Stromal cell of bone marrow (primary cell): ENCODE measurements around the gene PKD1L1.

ENCODE experiments used
- DNase-seq: peaks from one replicate; pipeline ENCODE4 v3.0.0-alpha.2; 2012; ENCODE audit warnings: low read depth

PKD1L1 gene

GRCh38 chr7:47866120-47866519, 82.1 kb downstream of the PKD1L1 start:
- DNase-seq: no peak

GRCh38 chr7:47852330-47853245, 95.7 kb downstream of the PKD1L1 start:
- DNase-seq: no peak

DNA sequence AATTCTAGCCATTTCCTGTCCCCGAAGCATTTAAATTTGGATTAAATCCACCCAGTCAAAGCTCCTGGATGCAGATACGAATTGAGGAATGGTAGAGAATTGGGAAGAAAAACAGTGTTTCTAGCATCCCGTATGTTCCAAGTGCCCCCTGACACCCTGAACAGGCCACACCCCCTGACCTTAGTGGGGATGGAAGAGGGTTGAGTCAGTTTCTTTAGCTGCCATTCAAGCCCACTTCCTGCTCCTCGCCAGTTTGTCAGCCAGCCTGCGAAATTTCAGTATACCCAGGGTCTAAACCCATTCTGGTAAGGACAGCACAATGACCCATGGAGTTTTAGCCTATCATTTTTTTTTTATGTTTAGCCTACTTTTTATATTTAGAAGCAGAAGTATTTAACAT, 101.1 kb downstream of the PKD1L1 start:
- DNase-seq: no peak

DNA sequence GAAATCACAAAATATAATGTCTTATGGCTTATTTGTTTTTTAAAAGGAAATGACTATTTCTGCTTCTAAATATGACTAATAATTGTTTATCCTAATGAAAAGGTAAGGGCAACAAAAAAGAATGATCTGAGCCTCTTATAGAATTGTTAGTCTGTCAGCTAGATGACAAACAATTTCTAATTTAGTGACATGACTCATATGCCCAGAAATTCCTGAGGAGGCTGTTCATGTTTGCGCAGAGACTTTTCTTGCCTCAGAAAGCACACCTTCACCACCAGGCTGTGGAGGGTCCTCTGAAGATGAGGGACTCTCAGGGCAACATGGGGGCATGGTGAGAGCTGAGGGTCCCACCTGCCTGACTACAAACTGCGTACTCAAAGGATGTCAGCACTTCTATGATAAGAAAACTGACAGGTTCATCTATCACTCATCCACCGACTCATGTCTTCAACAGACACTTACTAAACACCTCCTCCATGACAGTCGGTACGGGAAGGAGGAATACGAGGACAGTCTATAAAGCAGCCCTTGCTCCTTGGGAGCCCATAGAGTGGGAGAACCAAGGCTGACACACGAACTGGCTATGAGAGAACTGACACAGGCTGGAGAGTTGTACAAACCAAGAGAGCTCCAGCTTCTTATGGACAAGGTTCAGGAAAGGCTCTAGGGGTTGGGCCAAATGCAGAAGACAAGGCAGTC, 102.0 kb downstream of the PKD1L1 start:
- no peak for DNase-seq

- no peak for DNase-seq
Measured at GRCh38 chr7:47844311-47844710, 104.0 kb downstream of the PKD1L1 start.

DNA sequence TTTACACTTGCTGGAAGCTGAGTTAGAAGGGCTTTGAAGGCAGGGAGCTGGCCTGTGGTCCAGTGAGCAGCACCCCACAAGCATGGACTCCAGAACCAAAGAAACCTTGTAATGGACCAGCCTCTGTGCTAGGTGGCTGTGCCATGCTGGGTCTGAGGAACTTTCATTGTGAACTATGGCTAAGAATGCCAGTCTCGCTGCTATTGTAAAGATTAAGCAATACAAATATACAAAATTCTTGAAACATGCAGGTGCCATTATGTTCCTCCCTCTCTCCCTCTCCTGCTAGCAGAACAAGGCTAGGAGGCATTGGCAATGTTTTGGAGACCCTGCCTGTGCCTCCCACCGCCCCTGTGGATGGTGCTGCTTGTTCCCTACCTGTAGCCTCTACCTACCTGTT, 105.0 kb downstream of the PKD1L1 start:
- DNase-seq: no peak

DNA sequence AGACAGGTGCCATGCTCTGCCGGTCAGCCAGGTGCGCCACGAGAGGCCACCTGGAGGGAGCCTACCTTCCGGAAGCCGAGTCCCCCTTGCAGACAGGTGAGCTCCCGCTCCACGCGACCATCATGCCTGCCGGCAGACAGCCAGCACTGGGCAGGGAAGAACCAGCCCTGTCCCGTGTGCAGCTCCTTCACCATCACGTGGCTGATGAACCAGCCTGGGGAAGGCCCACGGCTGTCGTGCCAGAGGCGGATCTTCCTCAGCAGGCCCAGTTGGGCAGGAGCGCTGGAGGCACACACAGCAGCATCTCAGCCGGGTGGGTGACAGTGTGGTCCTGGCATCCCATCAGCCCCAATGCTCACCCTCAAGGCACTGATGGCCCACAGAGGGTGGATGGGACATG, 108.9 kb downstream of the PKD1L1 start:
- no peak for DNase-seq

- no peak for DNase-seq
Measured at GRCh38 chr7:47837826-47838225, 110.4 kb downstream of the PKD1L1 start.

DNA sequence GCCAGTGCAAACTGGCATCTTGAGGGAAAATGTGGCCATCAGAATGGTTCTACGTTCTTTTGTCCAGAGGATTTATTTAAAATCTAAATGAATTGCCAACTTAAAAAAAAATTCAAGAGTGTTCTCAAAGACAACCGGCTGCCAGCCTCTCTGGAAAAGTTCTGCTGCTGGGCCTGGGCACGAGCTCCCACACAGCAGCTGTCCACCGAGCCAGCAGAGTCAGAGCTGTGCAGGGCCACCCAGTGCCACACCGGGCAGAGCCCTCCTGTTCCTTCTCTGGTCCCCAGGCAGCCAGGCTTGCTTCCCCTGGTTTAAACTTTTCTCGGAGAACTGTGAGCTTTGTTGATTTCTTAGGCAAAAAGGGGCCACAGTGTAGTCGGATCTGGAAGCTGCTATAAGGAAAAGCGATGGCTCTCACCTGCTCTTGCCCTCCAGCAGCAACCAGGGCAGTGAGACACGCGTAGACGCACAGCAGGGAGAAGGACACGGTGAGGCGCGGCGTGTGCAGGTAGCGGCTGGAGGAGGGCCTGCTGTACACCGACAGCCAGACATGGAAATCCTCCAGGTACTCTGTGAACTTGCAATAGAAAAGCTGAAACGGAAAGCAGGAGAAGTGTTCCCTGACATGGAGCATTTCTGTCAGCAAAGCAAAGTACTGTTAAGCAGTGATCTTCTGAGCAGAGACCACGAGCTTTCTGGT, 111.6 kb downstream of the PKD1L1 start:
- no peak for DNase-seq

DNA sequence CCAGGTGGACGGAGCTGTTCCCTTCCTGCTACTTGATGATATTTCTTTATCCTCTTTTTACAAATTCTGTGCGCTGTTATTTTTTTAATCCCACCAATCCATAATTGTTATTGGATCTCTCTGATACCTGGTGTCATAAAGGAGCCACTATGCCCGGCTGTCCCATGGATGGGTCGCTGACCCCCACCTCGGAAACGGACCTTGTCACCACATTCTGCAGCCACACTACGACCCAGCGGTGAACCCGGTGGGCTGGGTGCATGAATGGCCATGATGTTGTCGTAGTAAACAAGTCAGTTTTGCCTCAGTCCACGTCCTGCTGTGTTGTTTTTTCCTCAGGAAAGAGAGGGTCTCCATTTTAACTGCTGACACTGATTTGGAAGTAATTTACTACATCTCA, 112.2 kb downstream of the PKD1L1 start:
- no peak for DNase-seq

DNA sequence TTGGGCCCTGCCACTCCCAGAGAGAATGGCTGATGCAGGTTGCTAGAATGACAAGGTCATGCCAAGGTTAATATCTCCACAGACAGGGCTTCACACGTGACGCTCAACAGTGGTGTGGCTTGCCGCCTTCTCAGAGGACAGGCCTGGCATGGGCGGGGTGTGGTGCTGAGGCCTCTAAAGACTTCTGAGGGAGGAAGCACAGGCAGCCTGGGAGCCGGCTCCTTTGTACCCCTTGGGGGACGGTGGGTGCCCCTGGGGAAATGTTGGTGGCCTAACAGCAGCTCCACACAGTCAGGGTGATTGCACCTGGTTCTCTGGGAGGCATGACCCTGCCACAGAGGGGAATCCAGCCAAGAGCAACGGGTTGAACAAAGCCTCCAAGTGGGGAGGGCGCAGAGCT, 115.1 kb downstream of the PKD1L1 start:
- no peak for DNase-seq

GRCh38 chr7:47832105-47832715, 116.1 kb downstream of the PKD1L1 start:
- no peak for DNase-seq

- no peak for DNase-seq
Measured at GRCh38 chr7:47830015-47830414, 118.3 kb downstream of the PKD1L1 start.

- DNase-seq: no peak
Measured at GRCh38 chr7:47827871-47828270, 120.4 kb downstream of the PKD1L1 start.

GRCh38 chr7:47827351-47827756, 120.9 kb downstream of the PKD1L1 start:
- no peak for DNase-seq

DNA sequence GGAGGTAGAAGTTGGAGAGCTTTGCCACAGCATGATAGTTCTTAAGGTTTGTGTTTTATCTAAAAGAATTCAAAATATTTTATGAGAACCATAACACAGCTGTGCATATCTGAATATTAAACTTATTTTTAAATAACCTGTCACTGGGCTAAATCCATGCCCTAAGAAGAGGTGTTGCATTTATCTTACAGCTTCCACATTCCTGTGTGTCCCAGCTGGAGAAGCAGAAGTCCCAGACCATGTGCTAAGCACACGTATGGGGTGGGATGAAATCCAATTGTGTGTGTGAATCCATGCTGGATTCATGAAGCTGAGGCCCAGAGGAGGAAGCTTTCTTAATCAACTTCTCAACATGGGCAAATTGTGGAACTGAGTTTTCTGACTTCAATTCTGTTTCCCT, 121.5 kb downstream of the PKD1L1 start:
- no peak for DNase-seq

- DNase-seq: no peak
Measured at GRCh38 chr7:47819607-47819920, 128.7 kb downstream of the PKD1L1 start.

DNA sequence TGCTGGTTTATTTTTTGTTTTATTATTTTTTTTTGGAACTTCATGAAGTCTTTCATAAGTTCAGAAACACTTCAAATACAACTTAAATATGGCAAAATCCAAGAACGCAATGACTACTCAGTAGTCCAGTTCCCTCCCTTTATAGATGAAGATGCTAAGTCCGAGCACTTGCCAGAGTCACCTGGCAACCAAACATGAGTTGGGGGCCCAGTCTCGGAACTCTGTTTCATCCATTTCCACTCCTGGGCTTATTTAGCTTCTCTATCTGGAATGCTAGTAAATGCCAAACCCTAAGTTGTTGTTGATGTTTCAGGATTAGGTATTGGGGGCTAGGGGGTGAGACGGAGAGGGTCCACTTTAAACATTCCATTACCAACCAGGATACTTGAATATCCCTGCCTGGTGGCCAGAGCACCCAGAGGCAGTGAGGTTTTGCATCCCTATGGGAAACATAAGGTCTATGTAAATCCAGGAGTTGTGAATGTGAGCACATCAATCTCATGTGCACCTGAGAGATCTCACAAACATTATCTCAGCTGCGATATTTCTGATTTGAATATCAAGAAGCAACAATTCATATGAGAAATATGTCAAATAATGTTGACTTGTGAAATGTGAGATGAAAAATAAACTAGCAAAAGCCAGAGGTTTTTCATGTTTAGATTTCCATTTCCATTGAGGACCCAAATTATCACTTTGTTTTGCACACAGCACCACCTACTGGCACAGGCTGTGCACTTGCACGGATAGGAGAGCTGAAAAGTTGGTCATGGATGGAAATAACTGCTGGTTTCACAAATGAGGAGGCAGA, 129.3 kb downstream of the PKD1L1 start:
- peak; percentile 67 for DNase-seq

DNA sequence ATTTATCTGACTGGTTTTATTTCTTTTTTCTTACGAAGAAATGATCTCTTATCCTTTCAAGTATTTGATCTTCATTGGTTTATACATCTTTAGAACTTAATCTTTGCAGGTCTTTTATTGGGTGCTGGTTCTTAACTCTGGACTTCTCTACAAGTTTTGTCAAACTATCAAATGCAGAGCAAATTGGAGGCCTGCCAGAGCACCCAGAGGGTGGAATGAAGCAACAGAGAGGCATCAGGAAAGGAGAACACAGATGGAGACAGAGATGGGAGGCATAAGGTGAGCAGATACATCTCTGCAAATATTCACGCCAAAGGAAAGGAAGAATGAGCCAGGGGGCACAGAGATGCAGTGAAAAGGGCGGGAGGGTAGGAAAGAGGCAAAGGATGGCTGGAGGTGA, 130.3 kb downstream of the PKD1L1 start:
- DNase-seq: no peak

GRCh38 chr7:47816647-47817046, 131.6 kb downstream of the PKD1L1 start:
- peak; percentile 73 for DNase-seq

DNA sequence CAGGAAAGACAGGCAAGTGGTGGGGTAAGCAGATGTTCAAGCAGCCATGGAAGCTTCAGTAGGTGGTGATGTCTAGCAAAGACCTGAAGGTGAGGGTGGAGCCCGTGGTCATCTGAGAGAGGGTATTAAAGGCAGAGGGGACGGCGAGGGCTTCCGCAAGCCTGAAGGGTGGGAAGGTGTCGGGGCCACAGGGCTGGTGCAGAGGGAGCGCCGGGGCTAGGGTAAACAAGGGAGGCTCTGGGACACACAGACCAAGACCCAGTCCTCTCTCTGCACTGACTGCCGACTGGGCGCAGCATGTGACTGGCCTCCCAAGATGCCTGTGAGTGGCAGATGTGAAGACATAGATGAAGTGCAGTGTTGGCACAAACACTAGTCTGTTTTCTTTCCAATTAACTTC, 132.4 kb downstream of the PKD1L1 start:
- no peak for DNase-seq
